ENCODE results near the gene USF1. TPM values are rescaled to one million over a fixed set of nuclear protein-coding genes. Genes with fewer than 3 reads are reported as not detected.

USF1 gene
- total and polyA plus RNA-seq, 9 of the 15 experiments (the other 6 are each of a cell fraction or from before 2014, with no cell fraction given): 7.4 to 60.2 (median 54.2) TPM

DNA sequence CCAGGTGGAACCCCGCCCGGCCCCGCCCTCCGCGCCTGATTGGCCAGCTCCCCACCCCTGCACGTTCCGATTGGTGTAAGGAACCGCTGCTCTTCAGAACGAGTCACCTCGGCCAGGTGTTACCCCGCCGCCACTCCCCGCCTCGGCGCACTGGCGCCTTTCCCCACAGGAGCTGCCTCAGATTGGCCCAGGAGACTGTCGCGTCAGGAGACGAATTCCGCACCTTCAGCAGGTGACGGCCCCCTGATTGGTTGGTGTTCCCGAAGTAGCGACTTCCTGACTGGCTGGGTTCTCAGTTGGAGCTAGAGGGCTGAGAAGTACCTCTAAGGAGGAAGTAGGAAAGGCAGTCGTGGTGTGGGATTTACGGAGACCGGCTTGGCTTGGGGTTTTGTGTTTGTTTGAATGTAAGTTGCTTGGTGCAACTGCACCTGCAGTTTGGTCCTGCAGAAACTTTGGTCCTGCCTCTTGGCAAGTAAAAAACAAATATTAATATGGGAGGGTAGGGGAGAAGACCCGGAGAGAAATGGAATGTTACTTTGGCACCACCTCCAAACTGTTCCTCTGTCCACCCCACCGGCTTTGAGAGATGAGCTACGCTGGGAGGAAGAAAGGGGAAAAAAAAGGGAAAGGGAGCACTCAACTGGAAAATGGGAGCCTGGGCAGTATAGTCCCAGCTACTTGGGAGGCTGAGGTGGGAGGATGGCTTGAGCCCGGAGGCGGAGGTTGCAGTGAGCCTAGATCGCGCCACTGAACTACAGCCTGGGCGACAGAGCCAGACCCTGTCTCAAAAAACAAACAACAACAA, 24.4 kb downstream of the USF1 start (continued):
- TF ChIP-seq CEBPB (tag; IDR thresholded peaks at IDR 0.05): no peak
- TF ChIP-seq, protein P1, sequence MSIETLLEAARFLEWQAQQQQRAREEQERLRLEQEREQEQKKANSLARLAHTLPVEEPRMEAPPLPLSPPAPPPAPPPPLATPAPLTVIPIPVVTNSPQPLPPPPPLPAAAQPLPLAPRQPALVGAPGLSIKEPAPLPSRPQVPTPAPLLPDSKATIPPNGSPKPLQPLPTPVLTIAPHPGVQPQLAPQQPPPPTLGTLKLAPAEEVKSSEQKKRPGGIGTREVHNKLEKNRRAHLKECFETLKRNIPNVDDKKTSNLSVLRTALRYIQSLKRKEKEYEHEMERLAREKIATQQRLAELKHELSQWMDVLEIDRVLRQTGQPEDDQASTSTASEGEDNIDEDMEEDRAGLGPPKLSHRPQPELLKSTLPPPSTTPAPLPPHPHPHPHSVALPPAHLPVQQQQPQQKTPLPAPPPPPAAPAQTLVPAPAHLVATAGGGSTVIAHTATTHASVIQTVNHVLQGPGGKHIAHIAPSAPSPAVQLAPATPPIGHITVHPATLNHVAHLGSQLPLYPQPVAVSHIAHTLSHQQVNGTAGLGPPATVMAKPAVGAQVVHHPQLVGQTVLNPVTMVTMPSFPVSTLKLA (conservative IDR thresholded peaks at IDR 0.05): 0 out of 4 replicates have a peak, but pooled peaks of 1 of the 2 experiments have one; percentile 42
- no peak for TF ChIP-seq NFATC3 (IDR thresholded peaks at IDR 0.05)
- no peak for TF ChIP-seq XRCC4 (IDR thresholded peaks at IDR 0.05; ENCODE audit: extremely low read depth, insufficient read depth, insufficient read length)
- TF ChIP-seq SREBF2 (CRISPR knock-in tag; IDR thresholded peaks at IDR 0.05): no peak
- no peak for TF ChIP-seq NFIX (CRISPR knock-in tag; IDR thresholded peaks at IDR 0.05; ENCODE audit: low read depth)
- TF ChIP-seq, protein P2, sequence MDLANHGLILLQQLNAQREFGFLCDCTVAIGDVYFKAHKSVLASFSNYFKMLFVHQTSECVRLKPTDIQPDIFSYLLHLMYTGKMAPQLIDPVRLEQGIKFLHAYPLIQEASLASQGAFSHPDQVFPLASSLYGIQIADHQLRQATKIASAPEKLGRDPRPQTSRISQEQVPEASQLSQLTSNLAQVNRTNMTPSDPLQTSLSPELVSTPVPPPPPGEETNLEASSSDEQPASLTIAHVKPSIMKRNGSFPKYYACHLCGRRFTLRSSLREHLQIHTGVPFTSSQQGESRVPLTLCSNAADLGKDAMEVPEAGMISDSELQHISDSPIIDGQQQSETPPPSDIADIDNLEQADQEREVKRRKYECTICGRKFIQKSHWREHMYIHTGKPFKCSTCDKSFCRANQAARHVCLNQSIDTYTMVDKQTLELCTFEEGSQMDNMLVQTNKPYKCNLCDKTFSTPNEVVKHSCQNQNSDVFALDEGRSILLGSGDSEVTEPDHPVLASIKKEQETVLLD (IDR thresholded peaks at IDR 0.05): no peak
- no peak for TF ChIP-seq HNRNPH1 (optimal IDR thresholded peaks at IDR 0.05; ENCODE audit: low read depth, low read length)
- TF ChIP-seq, protein P3, sequence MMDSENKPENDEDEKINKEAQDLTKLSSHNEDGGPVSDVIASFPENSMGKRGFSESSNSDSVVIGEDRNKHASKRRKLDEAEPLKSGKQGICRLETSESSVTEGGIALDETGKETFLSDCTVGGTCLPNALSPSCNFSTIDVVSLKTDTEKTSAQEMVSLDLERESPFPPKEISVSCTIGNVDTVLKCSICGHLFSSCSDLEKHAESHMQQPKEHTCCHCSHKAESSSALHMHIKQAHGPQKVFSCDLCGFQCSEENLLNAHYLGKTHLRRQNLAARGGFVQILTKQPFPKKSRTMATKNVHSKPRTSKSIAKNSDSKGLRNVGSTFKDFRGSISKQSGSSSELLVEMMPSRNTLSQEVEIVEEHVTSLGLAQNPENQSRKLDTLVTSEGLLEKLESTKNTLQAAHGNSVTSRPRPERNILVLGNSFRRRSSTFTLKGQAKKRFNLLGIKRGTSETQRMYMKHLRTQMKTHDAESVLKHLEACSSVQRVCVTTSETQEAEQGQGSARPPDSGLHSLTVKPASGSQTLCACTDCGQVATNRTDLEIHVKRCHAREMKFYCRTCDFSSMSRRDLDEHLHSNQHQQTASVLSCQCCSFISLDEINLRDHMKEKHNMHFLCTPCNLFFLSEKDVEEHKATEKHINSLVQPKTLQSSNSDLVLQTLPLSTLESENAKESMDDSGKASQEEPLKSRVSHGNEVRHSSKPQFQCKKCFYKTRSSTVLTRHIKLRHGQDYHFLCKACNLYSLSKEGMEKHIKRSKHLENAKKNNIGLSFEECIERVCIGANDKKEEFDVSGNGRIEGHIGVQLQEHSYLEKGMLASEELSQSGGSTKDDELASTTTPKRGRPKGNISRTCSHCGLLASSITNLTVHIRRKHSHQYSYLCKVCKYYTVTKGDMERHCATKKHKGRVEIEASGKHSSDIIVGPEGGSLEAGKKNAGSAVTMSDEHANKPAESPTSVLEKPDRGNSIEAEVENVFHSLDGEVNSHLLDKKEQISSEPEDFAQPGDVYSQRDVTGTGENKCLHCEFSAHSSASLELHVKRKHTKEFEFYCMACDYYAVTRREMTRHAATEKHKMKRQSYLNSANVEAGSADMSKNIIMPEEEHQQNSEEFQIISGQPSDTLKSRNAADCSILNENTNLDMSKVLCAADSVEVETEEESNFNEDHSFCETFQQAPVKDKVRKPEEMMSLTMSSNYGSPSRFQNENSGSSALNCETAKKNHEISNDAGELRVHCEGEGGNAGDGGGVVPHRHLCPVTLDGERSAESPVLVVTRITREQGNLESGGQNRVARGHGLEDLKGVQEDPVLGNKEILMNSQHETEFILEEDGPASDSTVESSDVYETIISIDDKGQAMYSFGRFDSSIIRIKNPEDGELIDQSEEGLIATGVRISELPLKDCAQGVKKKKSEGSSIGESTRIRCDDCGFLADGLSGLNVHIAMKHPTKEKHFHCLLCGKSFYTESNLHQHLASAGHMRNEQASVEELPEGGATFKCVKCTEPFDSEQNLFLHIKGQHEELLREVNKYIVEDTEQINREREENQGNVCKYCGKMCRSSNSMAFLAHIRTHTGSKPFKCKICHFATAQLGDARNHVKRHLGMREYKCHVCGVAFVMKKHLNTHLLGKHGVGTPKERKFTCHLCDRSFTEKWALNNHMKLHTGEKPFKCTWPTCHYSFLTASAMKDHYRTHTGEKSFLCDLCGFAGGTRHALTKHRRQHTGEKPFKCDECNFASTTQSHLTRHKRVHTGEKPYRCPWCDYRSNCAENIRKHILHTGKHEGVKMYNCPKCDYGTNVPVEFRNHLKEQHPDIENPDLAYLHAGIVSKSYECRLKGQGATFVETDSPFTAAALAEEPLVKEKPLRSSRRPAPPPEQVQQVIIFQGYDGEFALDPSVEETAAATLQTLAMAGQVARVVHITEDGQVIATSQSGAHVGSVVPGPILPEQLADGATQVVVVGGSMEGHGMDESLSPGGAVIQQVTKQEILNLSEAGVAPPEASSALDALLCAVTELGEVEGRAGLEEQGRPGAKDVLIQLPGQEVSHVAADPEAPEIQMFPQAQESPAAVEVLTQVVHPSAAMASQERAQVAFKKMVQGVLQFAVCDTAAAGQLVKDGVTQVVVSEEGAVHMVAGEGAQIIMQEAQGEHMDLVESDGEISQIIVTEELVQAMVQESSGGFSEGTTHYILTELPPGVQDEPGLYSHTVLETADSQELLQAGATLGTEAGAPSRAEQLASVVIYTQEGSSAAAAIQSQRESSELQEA (IDR thresholded peaks at IDR 0.05; ENCODE audit: low read depth): peak; percentile 49; the same call in 1 of the 2 replicates
- TF ChIP-seq GATAD2A (IDR thresholded peaks at IDR 0.05): no peak
- no peak for TF ChIP-seq ZNF445 (CRISPR knock-in tag; IDR thresholded peaks at IDR 0.05; ENCODE audit: low read depth)
- peak; percentile 3 for TF ChIP-seq TAF9B (IDR thresholded peaks at IDR 0.05; ENCODE audit: partially characterized antibody)
- peak; percentile 36; the same call in 1 of the 2 replicates for TF ChIP-seq NCOA1 (IDR thresholded peaks at IDR 0.05; ENCODE audit: low read depth)
- TF ChIP-seq POLR3G (IDR thresholded peaks at IDR 0.05; ENCODE audit: extremely low read depth, insufficient read length, insufficient replicate concordance): no peak
- peak; percentile 84; the same call in 1 of the 2 replicates for TF ChIP-seq THRAP3 (IDR thresholded peaks at IDR 0.05; ENCODE audit: borderline replicate concordance)
- no peak for TF ChIP-seq NUFIP1 (IDR thresholded peaks at IDR 0.05; ENCODE audit: partially characterized antibody)
- TF ChIP-seq KDM1A (IDR thresholded peaks at IDR 0.05): peak; percentile 85
- TF ChIP-seq KDM2B (CRISPR knock-in tag; IDR thresholded peaks at IDR 0.05): no peak
